ENCODE results near the gene SMAD2.

DNA sequence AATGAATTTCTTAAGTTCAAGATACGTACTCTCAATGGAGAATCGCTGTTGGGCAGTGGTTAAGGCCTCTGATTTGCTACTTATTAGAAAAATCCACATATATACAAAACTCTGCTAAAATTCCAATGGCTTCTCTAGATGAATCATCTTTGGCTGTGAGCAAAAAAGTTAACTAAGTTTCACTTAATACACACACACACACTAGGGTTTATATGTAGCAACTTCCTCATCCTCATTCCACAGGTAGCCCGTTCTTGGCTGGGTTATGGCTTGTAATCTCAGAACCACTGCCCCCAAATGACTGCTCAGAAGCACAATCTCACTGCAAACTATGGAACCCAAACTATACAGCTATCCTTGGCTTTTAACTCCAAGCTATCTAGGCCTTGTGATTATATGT lies 99.7 kb downstream of the SMAD2 start:
- TF ChIP-seq, protein P1, sequence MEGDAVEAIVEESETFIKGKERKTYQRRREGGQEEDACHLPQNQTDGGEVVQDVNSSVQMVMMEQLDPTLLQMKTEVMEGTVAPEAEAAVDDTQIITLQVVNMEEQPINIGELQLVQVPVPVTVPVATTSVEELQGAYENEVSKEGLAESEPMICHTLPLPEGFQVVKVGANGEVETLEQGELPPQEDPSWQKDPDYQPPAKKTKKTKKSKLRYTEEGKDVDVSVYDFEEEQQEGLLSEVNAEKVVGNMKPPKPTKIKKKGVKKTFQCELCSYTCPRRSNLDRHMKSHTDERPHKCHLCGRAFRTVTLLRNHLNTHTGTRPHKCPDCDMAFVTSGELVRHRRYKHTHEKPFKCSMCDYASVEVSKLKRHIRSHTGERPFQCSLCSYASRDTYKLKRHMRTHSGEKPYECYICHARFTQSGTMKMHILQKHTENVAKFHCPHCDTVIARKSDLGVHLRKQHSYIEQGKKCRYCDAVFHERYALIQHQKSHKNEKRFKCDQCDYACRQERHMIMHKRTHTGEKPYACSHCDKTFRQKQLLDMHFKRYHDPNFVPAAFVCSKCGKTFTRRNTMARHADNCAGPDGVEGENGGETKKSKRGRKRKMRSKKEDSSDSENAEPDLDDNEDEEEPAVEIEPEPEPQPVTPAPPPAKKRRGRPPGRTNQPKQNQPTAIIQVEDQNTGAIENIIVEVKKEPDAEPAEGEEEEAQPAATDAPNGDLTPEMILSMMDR (IDR thresholded peaks at IDR 0.05; ENCODE audit: control extremely low read depth in 1 of 3, insufficient read depth in 1 of 3, low read depth in 1 of 3, low read length in 3 of 3): no peak
- TF ChIP-seq, protein P2, sequence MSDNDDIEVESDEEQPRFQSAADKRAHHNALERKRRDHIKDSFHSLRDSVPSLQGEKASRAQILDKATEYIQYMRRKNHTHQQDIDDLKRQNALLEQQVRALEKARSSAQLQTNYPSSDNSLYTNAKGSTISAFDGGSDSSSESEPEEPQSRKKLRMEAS (IDR thresholded peaks at IDR 0.05): no peak
- TF ChIP-seq ZNF274 (IDR thresholded peaks at IDR 0.05; ENCODE audit: borderline replicate concordance, extremely low read depth, low read length) (no peak), RAD21 (IDR thresholded peaks at IDR 0.05 in 1 of 2, conservative IDR thresholded peaks at IDR 0.05 in 1 of 2; ENCODE audit: low read depth in 2 of 2, low read length in 2 of 2) (no peak), YY1 (IDR thresholded peaks at IDR 0.05; ENCODE audit: low read depth, low read length) (no peak), POLR2AphosphoS5 (IDR thresholded peaks at IDR 0.05; ENCODE audit: low read depth, low read length) (no peak), SP1 (IDR thresholded peaks at IDR 0.05; ENCODE audit: low read depth, low read length) (no peak), SUZ12 (IDR thresholded peaks at IDR 0.05; ENCODE audit: low read length) (no peak), POLR2A (IDR thresholded peaks at IDR 0.05; ENCODE audit: control extremely low read depth in 1 of 2, low read depth in 2 of 2, low read length in 2 of 2) (peak in 1 of 2 experiments; percentile 35; a peak in 1 of 3 replicates), SIN3A (conservative IDR thresholded peaks at IDR 0.05 in 1 of 2, IDR thresholded peaks at IDR 0.05 in 1 of 2; ENCODE audit: low read depth in 1 of 2, low read length in 2 of 2) (no peak), TAF1 (IDR thresholded peaks at IDR 0.05; ENCODE audit: low read depth, low read length) (no peak), EP300 (IDR thresholded peaks at IDR 0.05; ENCODE audit: borderline replicate concordance in 1 of 2, low read depth in 2 of 2, low read length in 2 of 2) (no peak)
- TF ChIP-seq, protein P3, sequence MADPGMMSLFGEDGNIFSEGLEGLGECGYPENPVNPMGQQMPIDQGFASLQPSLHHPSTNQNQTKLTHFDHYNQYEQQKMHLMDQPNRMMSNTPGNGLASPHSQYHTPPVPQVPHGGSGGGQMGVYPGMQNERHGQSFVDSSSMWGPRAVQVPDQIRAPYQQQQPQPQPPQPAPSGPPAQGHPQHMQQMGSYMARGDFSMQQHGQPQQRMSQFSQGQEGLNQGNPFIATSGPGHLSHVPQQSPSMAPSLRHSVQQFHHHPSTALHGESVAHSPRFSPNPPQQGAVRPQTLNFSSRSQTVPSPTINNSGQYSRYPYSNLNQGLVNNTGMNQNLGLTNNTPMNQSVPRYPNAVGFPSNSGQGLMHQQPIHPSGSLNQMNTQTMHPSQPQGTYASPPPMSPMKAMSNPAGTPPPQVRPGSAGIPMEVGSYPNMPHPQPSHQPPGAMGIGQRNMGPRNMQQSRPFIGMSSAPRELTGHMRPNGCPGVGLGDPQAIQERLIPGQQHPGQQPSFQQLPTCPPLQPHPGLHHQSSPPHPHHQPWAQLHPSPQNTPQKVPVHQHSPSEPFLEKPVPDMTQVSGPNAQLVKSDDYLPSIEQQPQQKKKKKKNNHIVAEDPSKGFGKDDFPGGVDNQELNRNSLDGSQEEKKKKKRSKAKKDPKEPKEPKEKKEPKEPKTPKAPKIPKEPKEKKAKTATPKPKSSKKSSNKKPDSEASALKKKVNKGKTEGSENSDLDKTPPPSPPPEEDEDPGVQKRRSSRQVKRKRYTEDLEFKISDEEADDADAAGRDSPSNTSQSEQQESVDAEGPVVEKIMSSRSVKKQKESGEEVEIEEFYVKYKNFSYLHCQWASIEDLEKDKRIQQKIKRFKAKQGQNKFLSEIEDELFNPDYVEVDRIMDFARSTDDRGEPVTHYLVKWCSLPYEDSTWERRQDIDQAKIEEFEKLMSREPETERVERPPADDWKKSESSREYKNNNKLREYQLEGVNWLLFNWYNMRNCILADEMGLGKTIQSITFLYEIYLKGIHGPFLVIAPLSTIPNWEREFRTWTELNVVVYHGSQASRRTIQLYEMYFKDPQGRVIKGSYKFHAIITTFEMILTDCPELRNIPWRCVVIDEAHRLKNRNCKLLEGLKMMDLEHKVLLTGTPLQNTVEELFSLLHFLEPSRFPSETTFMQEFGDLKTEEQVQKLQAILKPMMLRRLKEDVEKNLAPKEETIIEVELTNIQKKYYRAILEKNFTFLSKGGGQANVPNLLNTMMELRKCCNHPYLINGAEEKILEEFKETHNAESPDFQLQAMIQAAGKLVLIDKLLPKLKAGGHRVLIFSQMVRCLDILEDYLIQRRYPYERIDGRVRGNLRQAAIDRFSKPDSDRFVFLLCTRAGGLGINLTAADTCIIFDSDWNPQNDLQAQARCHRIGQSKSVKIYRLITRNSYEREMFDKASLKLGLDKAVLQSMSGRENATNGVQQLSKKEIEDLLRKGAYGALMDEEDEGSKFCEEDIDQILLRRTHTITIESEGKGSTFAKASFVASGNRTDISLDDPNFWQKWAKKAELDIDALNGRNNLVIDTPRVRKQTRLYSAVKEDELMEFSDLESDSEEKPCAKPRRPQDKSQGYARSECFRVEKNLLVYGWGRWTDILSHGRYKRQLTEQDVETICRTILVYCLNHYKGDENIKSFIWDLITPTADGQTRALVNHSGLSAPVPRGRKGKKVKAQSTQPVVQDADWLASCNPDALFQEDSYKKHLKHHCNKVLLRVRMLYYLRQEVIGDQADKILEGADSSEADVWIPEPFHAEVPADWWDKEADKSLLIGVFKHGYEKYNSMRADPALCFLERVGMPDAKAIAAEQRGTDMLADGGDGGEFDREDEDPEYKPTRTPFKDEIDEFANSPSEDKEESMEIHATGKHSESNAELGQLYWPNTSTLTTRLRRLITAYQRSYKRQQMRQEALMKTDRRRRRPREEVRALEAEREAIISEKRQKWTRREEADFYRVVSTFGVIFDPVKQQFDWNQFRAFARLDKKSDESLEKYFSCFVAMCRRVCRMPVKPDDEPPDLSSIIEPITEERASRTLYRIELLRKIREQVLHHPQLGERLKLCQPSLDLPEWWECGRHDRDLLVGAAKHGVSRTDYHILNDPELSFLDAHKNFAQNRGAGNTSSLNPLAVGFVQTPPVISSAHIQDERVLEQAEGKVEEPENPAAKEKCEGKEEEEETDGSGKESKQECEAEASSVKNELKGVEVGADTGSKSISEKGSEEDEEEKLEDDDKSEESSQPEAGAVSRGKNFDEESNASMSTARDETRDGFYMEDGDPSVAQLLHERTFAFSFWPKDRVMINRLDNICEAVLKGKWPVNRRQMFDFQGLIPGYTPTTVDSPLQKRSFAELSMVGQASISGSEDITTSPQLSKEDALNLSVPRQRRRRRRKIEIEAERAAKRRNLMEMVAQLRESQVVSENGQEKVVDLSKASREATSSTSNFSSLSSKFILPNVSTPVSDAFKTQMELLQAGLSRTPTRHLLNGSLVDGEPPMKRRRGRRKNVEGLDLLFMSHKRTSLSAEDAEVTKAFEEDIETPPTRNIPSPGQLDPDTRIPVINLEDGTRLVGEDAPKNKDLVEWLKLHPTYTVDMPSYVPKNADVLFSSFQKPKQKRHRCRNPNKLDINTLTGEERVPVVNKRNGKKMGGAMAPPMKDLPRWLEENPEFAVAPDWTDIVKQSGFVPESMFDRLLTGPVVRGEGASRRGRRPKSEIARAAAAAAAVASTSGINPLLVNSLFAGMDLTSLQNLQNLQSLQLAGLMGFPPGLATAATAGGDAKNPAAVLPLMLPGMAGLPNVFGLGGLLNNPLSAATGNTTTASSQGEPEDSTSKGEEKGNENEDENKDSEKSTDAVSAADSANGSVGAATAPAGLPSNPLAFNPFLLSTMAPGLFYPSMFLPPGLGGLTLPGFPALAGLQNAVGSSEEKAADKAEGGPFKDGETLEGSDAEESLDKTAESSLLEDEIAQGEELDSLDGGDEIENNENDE (IDR thresholded peaks at IDR 0.05; ENCODE audit: insufficient replicate concordance, low read length): no peak
